ENCODE results near the gene MEGF11. TPM values are rescaled to one million over a fixed set of nuclear protein-coding genes. Genes with fewer than 3 reads are reported as not detected.

The MEGF11 gene
- total RNA-seq, 1 experiment from 2014 or later = 1.2 TPM

DNA sequence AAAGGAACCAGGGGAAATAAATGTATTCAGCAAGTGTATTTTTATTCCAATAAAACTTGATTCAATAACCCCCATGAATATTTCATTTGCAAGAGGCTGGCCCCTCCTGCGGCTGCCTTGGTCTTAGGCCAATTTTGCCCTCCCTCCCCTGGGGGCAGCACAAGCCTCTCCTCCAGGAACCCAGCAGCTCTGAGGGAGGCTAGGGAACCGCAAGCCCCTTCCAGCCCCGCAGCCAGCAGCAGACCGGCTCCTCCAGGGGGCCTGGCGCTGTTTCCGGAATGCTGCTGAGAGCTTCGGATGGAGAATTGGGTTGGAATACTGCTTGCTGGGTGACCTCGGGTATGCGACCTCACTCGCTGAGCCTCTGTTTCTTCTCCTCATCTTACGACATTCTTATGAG is 234.2 kb downstream of the MEGF11 start:
- peaks cover 4% of the 10 kb centered on the region; the same call in 1 of the 2 replicates for H3K27me3 Mint-ChIP-seq (ENCODE audit: low read depth)
- no peaks in the 10 kb centered on the region for H3K9me3 Mint-ChIP-seq
- Histone ChIP-seq H4K8ac (replicated peaks; ENCODE audit: insufficient read length, low read depth, low read length) (no peak overlapping the region), H3K9ac (ENCODE audit: extremely low read depth, insufficient read length, low read length) (no peak overlapping the region), H3K9me3 (ENCODE audit: control insufficient read depth, low read depth, low read length) (no peaks in the 10 kb centered on the region), H3K56ac (ENCODE audit: insufficient read length, low read depth, low read length) (no peak overlapping the region), H2BK12ac (ENCODE audit: insufficient read length, low read depth, low read length) (no peak overlapping the region), H4K91ac (ENCODE audit: insufficient read length, low read depth, low read length) (no peak overlapping the region), H2BK120ac (ENCODE audit: low read depth, low read length, poor library complexity, severe bottlenecking) (no peak overlapping the region), H3K18ac (ENCODE audit: insufficient read length, low read depth, low read length) (no peak overlapping the region), H3K79me2 (ENCODE audit: insufficient read depth, low read length) (no peaks in the 10 kb centered on the region), H3K79me1 (ENCODE audit: insufficient read depth, low read depth, low read length, poor library complexity, severe bottlenecking) (no peaks in the 10 kb centered on the region), H2BK20ac (ENCODE audit: low read depth, low read length, poor library complexity, severe bottlenecking) (no peak overlapping the region), H2AK5ac (ENCODE audit: insufficient read length, low read length) (no peak overlapping the region), H3K23ac (ENCODE audit: insufficient read length, low read depth, low read length) (no peak overlapping the region), H2BK5ac (ENCODE audit: insufficient read length, low read length) (no peak overlapping the region), H4K5ac (ENCODE audit: insufficient read length, low read depth, low read length) (no peak overlapping the region), H2AFZ (ENCODE audit: low read length) (no peak overlapping the region), H3K4me2 (ENCODE audit: insufficient read depth, insufficient read length, low read length) (no peak overlapping the region), H3K27ac (ENCODE audit: insufficient read length, low read depth, low read length) (no peak overlapping the region), H3K23me2 (ENCODE audit: insufficient read length, low read depth, low read length, poor library complexity, severe bottlenecking) (no peaks in the 10 kb centered on the region), H3K14ac (ENCODE audit: insufficient read depth, low read length) (no peak overlapping the region), H3K4ac (ENCODE audit: low read depth, low read length) (no peak overlapping the region), H4K20me1 (ENCODE audit: control insufficient read depth, insufficient read depth, insufficient read length) (no peaks in the 10 kb centered on the region), H3T11ph (ENCODE audit: low read length) (no peak overlapping the region), H3K27me3 (ENCODE audit: insufficient read depth, low read length) (no peaks in the 10 kb centered on the region), H2BK15ac (ENCODE audit: low read depth, low read length) (no peak overlapping the region), H3K4me1 (ENCODE audit: insufficient read depth, low read length) (no peaks in the 10 kb centered on the region; the same call in 1 of the 2 replicates)
- H3K36me3 Mint-ChIP-seq (ENCODE audit: insufficient read depth in 1 of 3, low read depth in 3 of 3) = no peaks in the 10 kb centered on the region
- no peak overlapping the region for H3K27ac Mint-ChIP-seq
- peak; percentile 57 for DNase-seq
- no CpG with 5 or more reads among the region's 11 CpGs for WGBS (ENCODE audit: extremely low coverage, insufficient read length, low lambda C conversion rate)
- H3K4me3 Mint-ChIP-seq = peak overlapping the region in 1 of 2 experiments; percentile 59; a peak in 1 of 5 replicates
- TF ChIP-seq, protein P1, sequence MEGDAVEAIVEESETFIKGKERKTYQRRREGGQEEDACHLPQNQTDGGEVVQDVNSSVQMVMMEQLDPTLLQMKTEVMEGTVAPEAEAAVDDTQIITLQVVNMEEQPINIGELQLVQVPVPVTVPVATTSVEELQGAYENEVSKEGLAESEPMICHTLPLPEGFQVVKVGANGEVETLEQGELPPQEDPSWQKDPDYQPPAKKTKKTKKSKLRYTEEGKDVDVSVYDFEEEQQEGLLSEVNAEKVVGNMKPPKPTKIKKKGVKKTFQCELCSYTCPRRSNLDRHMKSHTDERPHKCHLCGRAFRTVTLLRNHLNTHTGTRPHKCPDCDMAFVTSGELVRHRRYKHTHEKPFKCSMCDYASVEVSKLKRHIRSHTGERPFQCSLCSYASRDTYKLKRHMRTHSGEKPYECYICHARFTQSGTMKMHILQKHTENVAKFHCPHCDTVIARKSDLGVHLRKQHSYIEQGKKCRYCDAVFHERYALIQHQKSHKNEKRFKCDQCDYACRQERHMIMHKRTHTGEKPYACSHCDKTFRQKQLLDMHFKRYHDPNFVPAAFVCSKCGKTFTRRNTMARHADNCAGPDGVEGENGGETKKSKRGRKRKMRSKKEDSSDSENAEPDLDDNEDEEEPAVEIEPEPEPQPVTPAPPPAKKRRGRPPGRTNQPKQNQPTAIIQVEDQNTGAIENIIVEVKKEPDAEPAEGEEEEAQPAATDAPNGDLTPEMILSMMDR (conservative IDR thresholded peaks at IDR 0.05) = peak; percentile 37; the same call in 2 of the 3 replicates
- peaks cover 38 to 51% of the 10 kb centered on the region in 2 experiments for H3K4me1 Mint-ChIP-seq
